Measurements from ENCODE around the gene PLEKHH2. TPM values are rescaled to one million over a fixed set of nuclear protein-coding genes. Genes with fewer than 3 reads are reported as not detected.

Gene PLEKHH2
- total and polyA plus RNA-seq, 2 experiments from 2014 or later: 1.1 to 2.2 TPM

GRCh38 chr2:43612944-43613343, 24.1 kb upstream of the PLEKHH2 start:
- Histone ChIP-seq H3K79me2 (ENCODE audit: insufficient read depth) (no peaks in the 10 kb centered on the region), H3K27ac (no peak overlapping the region), H3K27me3 (replicated peaks; ENCODE audit: insufficient read depth) (no peaks in the 10 kb centered on the region), H3K4me2 (ENCODE audit: unreplicated experiment) (no peak overlapping the region), H3K9ac (no peak overlapping the region), H4K20me1 (ENCODE audit: insufficient read depth) (no peaks in the 10 kb centered on the region), H2AFZ (no peak overlapping the region), H3F3A (ENCODE audit: insufficient read depth) (no peaks in the 10 kb centered on the region), H3K4me3 (no peak overlapping the region), H3K4me1 (ENCODE audit: insufficient read depth) (no peaks in the 10 kb centered on the region), H3K9me2 (ENCODE audit: insufficient read depth) (no peaks in the 10 kb centered on the region), H3K9me3 (ENCODE audit: low read depth) (no peaks in the 10 kb centered on the region), H3K36me3 (ENCODE audit: low read depth) (no peaks in the 10 kb centered on the region)
- WGBS, 2 experiments (ENCODE audit: low coverage in 1 of 2, low lambda C conversion rate in 2 of 2, missing lambda C conversion rate in 2 of 2): 55 to 59% methylated on average over 7 of the region's 7 CpGs
- in situ Hi-C loops (cut with MboI): loop anchor here (10.0 kb wide), 1 partner anchor 262 kb away; no protein-coding TSS in a partner anchor
- TF ChIP-seq EZH2phosphoT487 (IDR thresholded peaks at IDR 0.05; ENCODE audit: insufficient read depth, low read depth): no peak
- TF ChIP-seq EZH2 (IDR thresholded peaks at IDR 0.05; ENCODE audit: insufficient read depth, poor library complexity, severe bottlenecking): no peak
- DNase-seq: no peak

DNA sequence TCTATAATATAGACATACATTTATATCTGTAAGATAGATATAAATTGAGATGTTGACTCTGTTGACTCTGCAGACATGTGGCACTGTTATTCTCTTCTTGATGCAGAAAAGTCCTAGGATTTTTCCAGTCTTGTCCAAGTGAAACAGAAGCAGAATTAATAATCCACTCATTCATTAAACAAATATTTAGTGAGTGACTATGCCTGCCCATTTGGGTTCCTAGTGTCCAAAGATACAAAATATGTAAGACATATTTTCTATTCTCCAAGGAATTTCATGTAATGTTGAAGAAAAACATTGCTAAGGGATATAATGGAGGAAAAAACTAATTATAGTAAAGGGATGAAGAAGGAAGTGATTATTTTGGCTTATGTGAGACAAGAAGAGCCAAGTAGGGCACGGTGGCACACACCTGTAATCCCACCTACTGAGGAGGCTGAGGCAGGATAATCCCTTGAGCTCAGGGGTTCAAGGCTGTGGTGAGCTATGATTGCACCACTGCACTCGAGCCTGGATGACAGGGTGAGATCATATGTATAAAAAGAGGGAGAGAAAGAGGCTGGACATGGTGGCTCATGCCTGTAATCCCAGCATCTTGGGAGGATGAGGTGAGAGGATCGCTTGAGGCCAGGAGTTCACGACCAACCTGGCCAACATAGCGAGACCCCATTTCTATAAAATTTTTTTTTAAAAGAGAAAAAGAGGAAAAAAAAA, 19.9 kb upstream of the PLEKHH2 start:
- Histone ChIP-seq H3K9me2 (ENCODE audit: insufficient read depth) (no peaks in the 10 kb centered on the region), H3K27ac (no peak overlapping the region), H3K4me2 (ENCODE audit: unreplicated experiment) (no peak overlapping the region), H3K4me1 (ENCODE audit: insufficient read depth) (no peaks in the 10 kb centered on the region), H2AFZ (no peak overlapping the region), H3K27me3 (replicated peaks; ENCODE audit: insufficient read depth) (0 out of 2 replicates have a peak, but pooled peaks cover 5% of the 10 kb centered on the region), H3K4me3 (no peak overlapping the region), H3K9ac (no peak overlapping the region), H3K36me3 (ENCODE audit: low read depth) (no peaks in the 10 kb centered on the region), H4K20me1 (ENCODE audit: insufficient read depth) (no peaks in the 10 kb centered on the region), H3K9me3 (ENCODE audit: low read depth) (no peaks in the 10 kb centered on the region), H3K79me2 (ENCODE audit: insufficient read depth) (no peaks in the 10 kb centered on the region), H3F3A (ENCODE audit: insufficient read depth) (no peaks in the 10 kb centered on the region)
- 67 to 83% methylated on average over 5 of the region's 5 CpGs for WGBS, 2 experiments (ENCODE audit: low coverage in 1 of 2, low lambda C conversion rate in 2 of 2, missing lambda C conversion rate in 2 of 2)
- TF ChIP-seq EZH2phosphoT487 (IDR thresholded peaks at IDR 0.05; ENCODE audit: insufficient read depth, low read depth) (no peak), EZH2 (IDR thresholded peaks at IDR 0.05; ENCODE audit: insufficient read depth, poor library complexity, severe bottlenecking) (no peak)
- DNase-seq: no peak
- in situ Hi-C loops (cut with MboI): loop anchor here (10.0 kb wide), 1 partner anchor 258 kb away; no protein-coding TSS in a partner anchor

- no peak overlapping the region for H3K27ac ChIP-seq
- H3K79me2 ChIP-seq (ENCODE audit: insufficient read depth): no peaks in the 10 kb centered on the region
- in situ Hi-C loops (cut with MboI): loop anchor here (10.0 kb wide), 1 partner anchor 255 kb away; no protein-coding TSS in a partner anchor
- DNase-seq: no peak
- H2AFZ ChIP-seq: no peak overlapping the region
- no peaks in the 10 kb centered on the region for H3F3A ChIP-seq (ENCODE audit: insufficient read depth)
- no peak overlapping the region for H3K4me2 ChIP-seq (ENCODE audit: unreplicated experiment)
- H3K9ac ChIP-seq: no peak overlapping the region
- H3K27me3 ChIP-seq (replicated peaks; ENCODE audit: insufficient read depth): 0 out of 2 replicates have a peak, but pooled peaks cover 9% of the 10 kb centered on the region
- TF ChIP-seq EZH2 (IDR thresholded peaks at IDR 0.05; ENCODE audit: insufficient read depth, poor library complexity, severe bottlenecking) (no peak), EZH2phosphoT487 (IDR thresholded peaks at IDR 0.05; ENCODE audit: insufficient read depth, low read depth) (no peak)
- H4K20me1 ChIP-seq (ENCODE audit: insufficient read depth): no peaks in the 10 kb centered on the region
- no peaks in the 10 kb centered on the region for H3K9me3 ChIP-seq (ENCODE audit: low read depth)
- H3K9me2 ChIP-seq (ENCODE audit: insufficient read depth): no peaks in the 10 kb centered on the region
- H3K4me3 ChIP-seq: no peak overlapping the region
- H3K36me3 ChIP-seq (ENCODE audit: low read depth): no peaks in the 10 kb centered on the region
- no peaks in the 10 kb centered on the region for H3K4me1 ChIP-seq (ENCODE audit: insufficient read depth)
- 86 to 88% methylated on average over 10 of the region's 10 CpGs for WGBS, 2 experiments (ENCODE audit: low coverage in 1 of 2, low lambda C conversion rate in 2 of 2, missing lambda C conversion rate in 2 of 2)
Measured at GRCh38 chr2:43619511-43619910, 17.5 kb upstream of the PLEKHH2 start.

DNA sequence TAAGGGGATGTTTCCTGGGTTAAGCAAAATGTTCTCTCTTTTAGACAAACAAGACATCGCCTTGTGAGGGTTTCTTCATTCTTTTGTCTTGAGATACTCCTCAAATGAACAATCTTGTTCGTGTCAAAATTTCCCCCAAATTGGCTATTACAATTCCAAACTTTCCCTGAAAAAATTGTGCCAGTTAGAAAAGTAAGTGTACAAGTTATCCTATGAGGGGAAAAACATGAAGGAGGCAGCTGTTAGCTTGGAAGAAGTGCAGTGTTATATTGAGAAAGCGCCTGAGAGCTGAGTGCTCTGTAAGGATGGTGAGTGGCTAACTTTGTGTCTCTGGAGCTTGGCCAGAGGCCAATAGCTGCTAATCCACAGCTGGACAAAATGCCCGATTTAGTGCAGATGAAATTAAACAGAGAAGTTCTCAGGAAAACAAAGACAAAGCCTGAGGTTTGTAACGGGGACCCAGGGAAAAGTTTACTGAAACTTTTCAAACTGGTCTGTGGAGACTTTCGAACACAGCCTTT, 14.1 kb upstream of the PLEKHH2 start:
- H4K20me1 ChIP-seq (ENCODE audit: insufficient read depth): no peaks in the 10 kb centered on the region
- no peaks in the 10 kb centered on the region for H3K36me3 ChIP-seq (ENCODE audit: low read depth)
- H3K4me3 ChIP-seq: no peak overlapping the region
- H3K9ac ChIP-seq: no peak overlapping the region
- 0 out of 2 replicates have a peak, but pooled peaks cover 9% of the 10 kb centered on the region for H3K27me3 ChIP-seq (replicated peaks; ENCODE audit: insufficient read depth)
- H3K4me1 ChIP-seq (ENCODE audit: insufficient read depth): no peaks in the 10 kb centered on the region
- DNase-seq: peak; percentile 23
- WGBS, 2 experiments (ENCODE audit: low coverage in 1 of 2, low lambda C conversion rate in 2 of 2, missing lambda C conversion rate in 2 of 2): 35 to 38% methylated on average over 6 of the region's 6 CpGs
- no peak for TF ChIP-seq EZH2 (IDR thresholded peaks at IDR 0.05; ENCODE audit: insufficient read depth, poor library complexity, severe bottlenecking)
- TF ChIP-seq EZH2phosphoT487 (IDR thresholded peaks at IDR 0.05; ENCODE audit: insufficient read depth, low read depth): no peak
- no peaks in the 10 kb centered on the region for H3K9me2 ChIP-seq (ENCODE audit: insufficient read depth)
- H3K27ac ChIP-seq: no peak overlapping the region
- H2AFZ ChIP-seq: peak overlapping the region; percentile 27
- no peaks in the 10 kb centered on the region for H3K79me2 ChIP-seq (ENCODE audit: insufficient read depth)
- no peak overlapping the region for H3K4me2 ChIP-seq (ENCODE audit: unreplicated experiment)
- H3F3A ChIP-seq (ENCODE audit: insufficient read depth): no peaks in the 10 kb centered on the region
- in situ Hi-C loops (cut with MboI): no loop called here
- H3K9me3 ChIP-seq (ENCODE audit: low read depth): no peaks in the 10 kb centered on the region
